ENCODE data around the gene ADAM12. TPM values are rescaled to one million over a fixed set of nuclear protein-coding genes. Genes with fewer than 3 reads are reported as not detected.

The ADAM12 gene
- total and polyA plus RNA-seq, 2 donors (not counting 3 experiments of a cell fraction or from before 2014, with no cell fraction given), result 0.22 to 0.33 TPM

DNA sequence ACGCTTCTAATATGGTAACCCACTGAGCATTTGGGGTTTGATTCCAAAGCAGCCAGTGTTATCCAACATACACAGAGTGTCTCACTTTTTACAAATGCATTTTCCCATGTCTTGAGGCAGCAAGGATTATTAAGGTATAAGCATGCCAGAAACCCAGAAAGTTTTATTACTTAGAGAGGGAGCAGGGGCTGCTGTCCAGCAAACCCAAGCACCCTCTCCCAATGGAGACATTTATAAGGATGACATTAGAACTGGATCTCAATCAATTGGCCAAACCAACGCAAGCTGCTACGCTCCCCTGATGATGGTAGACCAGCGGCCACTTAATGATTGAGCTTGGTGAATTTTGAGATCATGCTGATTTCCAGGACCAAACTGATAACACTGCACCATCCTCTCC is 315.7 kb downstream of the ADAM12 start:
- no TSS peak for BruUV-seq (replicated peaks)
- DNase-seq (ENCODE audit: low read depth, low spot score) (no peak), FAIRE-seq (no peak)
- H3K4me2 ChIP-seq (ENCODE audit: insufficient read depth, low read length), result no peak overlapping the region
- H3K4me1 ChIP-seq (ENCODE audit: control insufficient read depth, extremely low read depth, insufficient read depth, low read length), result no peaks in the 10 kb centered on the region
- H3K9me1 ChIP-seq (replicated peaks; ENCODE audit: control insufficient read depth, extremely low read depth, insufficient read depth, low read length), result no peaks in the 10 kb centered on the region
- intact Hi-C loops (cut with micrococcal nuclease), result no loop called here
- no peaks in the 10 kb centered on the region for H3K9me3 ChIP-seq (replicated peaks; ENCODE audit: control insufficient read depth, insufficient read depth, low read length)
- H3K27ac ChIP-seq (ENCODE audit: insufficient read depth, low read depth, low read length), result no peak overlapping the region
- no peak overlapping the region for H3K4me3 ChIP-seq (replicated peaks in 1 of 3; ENCODE audit: insufficient read depth in 1 of 3, low read depth in 1 of 3, low read length in 3 of 3)
- H3K9ac ChIP-seq (replicated peaks; ENCODE audit: extremely low read depth, insufficient read depth, low read length), result no peak overlapping the region
- no peaks in the 10 kb centered on the region for H3K27me3 ChIP-seq (ENCODE audit: control insufficient read depth in 2 of 2, insufficient read depth in 2 of 2, low read length in 2 of 2)
- CTCF ChIA-PET, result no interaction called here
- H3K79me2 ChIP-seq (ENCODE audit: control insufficient read depth, insufficient read depth, low read length), result no peaks in the 10 kb centered on the region
- no peak overlapping the region for H2AFZ ChIP-seq (ENCODE audit: low read depth, low read length)
- no peaks in the 10 kb centered on the region for H3K36me3 ChIP-seq (ENCODE audit: control insufficient read depth in 2 of 2, extremely low read depth in 1 of 2, insufficient read depth in 2 of 2, low read length in 2 of 2)
- TF ChIP-seq, protein P1, sequence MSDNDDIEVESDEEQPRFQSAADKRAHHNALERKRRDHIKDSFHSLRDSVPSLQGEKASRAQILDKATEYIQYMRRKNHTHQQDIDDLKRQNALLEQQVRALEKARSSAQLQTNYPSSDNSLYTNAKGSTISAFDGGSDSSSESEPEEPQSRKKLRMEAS (IDR thresholded peaks at IDR 0.05; ENCODE audit: insufficient read depth, insufficient read length), result no peak
- TF ChIP-seq POLR2A (IDR thresholded peaks at IDR 0.05; ENCODE audit: low read depth, low read length), result no peak
- TF ChIP-seq FOS (IDR thresholded peaks at IDR 0.05; ENCODE audit: borderline replicate concordance, insufficient read depth, low read length), result no peak
- TF ChIP-seq EZH2 (IDR thresholded peaks at IDR 0.05; ENCODE audit: borderline replicate concordance, low read depth, low read length, severe bottlenecking), result no peak
- no peak for TF ChIP-seq JUN (IDR thresholded peaks at IDR 0.05; ENCODE audit: borderline replicate concordance, insufficient read depth, insufficient read length, low read depth)
- TF ChIP-seq MYC (IDR thresholded peaks at IDR 0.05; ENCODE audit: low read depth, low read length), result no peak
- TF ChIP-seq, protein P2, sequence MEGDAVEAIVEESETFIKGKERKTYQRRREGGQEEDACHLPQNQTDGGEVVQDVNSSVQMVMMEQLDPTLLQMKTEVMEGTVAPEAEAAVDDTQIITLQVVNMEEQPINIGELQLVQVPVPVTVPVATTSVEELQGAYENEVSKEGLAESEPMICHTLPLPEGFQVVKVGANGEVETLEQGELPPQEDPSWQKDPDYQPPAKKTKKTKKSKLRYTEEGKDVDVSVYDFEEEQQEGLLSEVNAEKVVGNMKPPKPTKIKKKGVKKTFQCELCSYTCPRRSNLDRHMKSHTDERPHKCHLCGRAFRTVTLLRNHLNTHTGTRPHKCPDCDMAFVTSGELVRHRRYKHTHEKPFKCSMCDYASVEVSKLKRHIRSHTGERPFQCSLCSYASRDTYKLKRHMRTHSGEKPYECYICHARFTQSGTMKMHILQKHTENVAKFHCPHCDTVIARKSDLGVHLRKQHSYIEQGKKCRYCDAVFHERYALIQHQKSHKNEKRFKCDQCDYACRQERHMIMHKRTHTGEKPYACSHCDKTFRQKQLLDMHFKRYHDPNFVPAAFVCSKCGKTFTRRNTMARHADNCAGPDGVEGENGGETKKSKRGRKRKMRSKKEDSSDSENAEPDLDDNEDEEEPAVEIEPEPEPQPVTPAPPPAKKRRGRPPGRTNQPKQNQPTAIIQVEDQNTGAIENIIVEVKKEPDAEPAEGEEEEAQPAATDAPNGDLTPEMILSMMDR (IDR thresholded peaks at IDR 0.05; ENCODE audit: extremely low read depth in 1 of 2, insufficient read depth in 1 of 2, low read depth in 1 of 2, low read length in 2 of 2), result no peak
- no peak for TF ChIP-seq POLR2AphosphoS5 (IDR thresholded peaks at IDR 0.05; ENCODE audit: insufficient read depth, low read depth, low read length)
- TF ChIP-seq GATA2 (IDR thresholded peaks at IDR 0.05; ENCODE audit: insufficient read depth, insufficient read length, low read depth, low read length), result no peak
- POLR2A ChIA-PET, result no interaction called here
- H4K20me1 ChIP-seq (replicated peaks; ENCODE audit: control insufficient read depth, extremely low read depth, insufficient read depth, low read length), result no peaks in the 10 kb centered on the region
- dilution Hi-C loops (cut with MboI; ENCODE audit: extremely low pct_ligation_motif_present, low sequenced_read_pairs), result no loop called here
